KBM-7 (cell line): ENCODE results near the gene KIF3B.
"Not testable (repeated sequence)": the region's sequence is repeated elsewhere in the genome, so short reads cannot be mapped to it uniquely, and the experiment has no call there.

Experiments used
- DNase-seq: peaks from one replicate; pipeline ENCODE4 v3.0.0-alpha.2; 2015
- in situ Hi-C: fragments of 300-500 bp; cut with MboI; formaldehyde crosslinking; loops from 2 replicates; pipeline ENCODE4 v1.14.3; 2020; ENCODE audit warnings: low sequenced_read_pairs, low pct_unique_long_range_greater_than_20kb, mixed read lengths

The KIF3B gene

GRCh38 chr20:32322260-32322659, 44.8 kb downstream of the KIF3B start:
- DNase-seq, in situ Hi-C loops: not testable (repeated sequence)

GRCh38 chr20:32323761-32324160, 46.3 kb downstream of the KIF3B start:
- in situ Hi-C loops, DNase-seq: not testable (repeated sequence)

GRCh38 chr20:32325706-32326503, 48.5 kb downstream of the KIF3B start:
- in situ Hi-C loops, result no loop called here
- no peak for DNase-seq

- in situ Hi-C loops, result no loop called here
Observed at GRCh38 chr20:32326504-32326845, 49.0 kb downstream of the KIF3B start.

GRCh38 chr20:32327087-32327681, 49.7 kb downstream of the KIF3B start:
- DNase-seq, result no peak
- in situ Hi-C loops, result no loop called here

More at GRCh38 chr20:32326504-32326845, 49.0 kb downstream of the KIF3B start:
- DNase-seq, result no peak

GRCh38 chr20:32329817-32330554, 52.5 kb downstream of the KIF3B start:
- in situ Hi-C loops, result no loop called here
- no peak for DNase-seq

- no peak for DNase-seq
- in situ Hi-C loops, result no loop called here
Observed at GRCh38 chr20:32330555-32330897, 53.1 kb downstream of the KIF3B start.

GRCh38 chr20:32332614-32333013, 55.2 kb downstream of the KIF3B start:
- DNase-seq, result no peak
- in situ Hi-C loops, result no loop called here

GRCh38 chr20:32333181-32333987, 55.9 kb downstream of the KIF3B start:
- DNase-seq, result no peak
- in situ Hi-C loops, result no loop called here

GRCh38 chr20:32333988-32334885, 56.8 kb downstream of the KIF3B start:
- in situ Hi-C loops, result no loop called here

GRCh38 chr20:32336918-32337347, 59.5 kb downstream of the KIF3B start:
- peak; percentile 78 for DNase-seq
- in situ Hi-C loops, result no loop called here

More at GRCh38 chr20:32333988-32334885, 56.8 kb downstream of the KIF3B start:
- peak; percentile 88 for DNase-seq

- in situ Hi-C loops, result no loop called here
- DNase-seq, result no peak
Observed at GRCh38 chr20:32337937-32338661, 60.6 kb downstream of the KIF3B start.

GRCh38 chr20:32338665-32339064, 61.2 kb downstream of the KIF3B start:
- DNase-seq, result no peak
- in situ Hi-C loops, result no loop called here

GRCh38 chr20:32339116-32339515, 61.7 kb downstream of the KIF3B start:
- DNase-seq, result no peak
- in situ Hi-C loops, result no loop called here

GRCh38 chr20:32341053-32341452, 63.6 kb downstream of the KIF3B start:
- DNase-seq, in situ Hi-C loops: not testable (repeated sequence)

GRCh38 chr20:32343439-32343838, 66.0 kb downstream of the KIF3B start:
- in situ Hi-C loops, result no loop called here

GRCh38 chr20:32344835-32345506, 67.5 kb downstream of the KIF3B start:
- in situ Hi-C loops, result no loop called here
- no peak for DNase-seq

More at GRCh38 chr20:32343439-32343838, 66.0 kb downstream of the KIF3B start:
- no peak for DNase-seq
